ENCODE results near the gene FRMD4A.

- TF ChIP-seq CTCF (optimal IDR thresholded peaks at IDR 0.05 in 1 of 3, IDR thresholded peaks at IDR 0.05 in 1 of 3, conservative IDR thresholded peaks at IDR 0.05 in 1 of 3; ENCODE audit: extremely low read depth in 1 of 3, insufficient read depth in 2 of 3, low read length in 3 of 3) (no peak), EZH2 (IDR thresholded peaks at IDR 0.05; ENCODE audit: low read length) (no peak)
These were observed 722.4 kb downstream of the FRMD4A start for GRCh38 chr10:13608246-13608853.
